ENCODE data around the gene RBM14. TPM values are rescaled to one million over a fixed set of nuclear protein-coding genes. Genes with fewer than 3 reads are reported as not detected.

RBM14 gene
- total and polyA plus RNA-seq, 4 donors: 34.1 to 96.3 (median 52.9) TPM

- 87 to 89% methylated on average over 7 of the region's 7 CpGs for WGBS, 2 donors
- Histone ChIP-seq H3K9ac (ENCODE audit: insufficient read depth in 1 of 2, low read length in 2 of 2) (no peak overlapping the region), H3K36me3 (ENCODE audit: control insufficient read depth in 4 of 4, insufficient read depth in 4 of 4, low read length in 4 of 4) (peaks cover 0 to 2% (median 0%) of the 10 kb centered on the region in 4 donors), H3K27me3 (ENCODE audit: control insufficient read depth in 3 of 3, insufficient read depth in 3 of 3, low read length in 2 of 3) (no peaks in the 10 kb centered on the region), H3K27ac (ENCODE audit: low read depth in 1 of 2, low read length in 1 of 2) (no peak overlapping the region), H3K9me3 (ENCODE audit: control insufficient read depth in 4 of 4, insufficient read depth in 3 of 4, low read length in 3 of 4) (no peaks in the 10 kb centered on the region), H3K4me1 (ENCODE audit: control insufficient read depth in 5 of 5, insufficient read depth in 5 of 5, low read length in 5 of 5) (peaks cover 0 to 10% (median 0%) of the 10 kb centered on the region in 5 donors), H3K4me3 (no peak overlapping the region)
- ATAC-seq (ENCODE audit: insufficient read depth, low FRiP score): no peak
- no peak for TF ChIP-seq CTCF (IDR thresholded peaks at IDR 0.05; ENCODE audit: control extremely low read depth, extremely low read depth)
- DNase-seq: no peak
Measured at GRCh38 chr11:66569076-66569475, 47.4 kb upstream of the RBM14 start.

- Histone ChIP-seq H3K27me3 (ENCODE audit: control insufficient read depth in 3 of 3, insufficient read depth in 3 of 3, low read length in 2 of 3) (no peaks in the 10 kb centered on the region), H3K9ac (ENCODE audit: insufficient read depth in 1 of 2, low read length in 2 of 2) (no peak overlapping the region), H3K4me1 (ENCODE audit: control insufficient read depth in 5 of 5, insufficient read depth in 5 of 5, low read length in 5 of 5) (peaks cover 0 to 10% (median 0%) of the 10 kb centered on the region in 5 donors), H3K4me3 (no peak overlapping the region), H3K36me3 (ENCODE audit: control insufficient read depth in 4 of 4, insufficient read depth in 4 of 4, low read length in 4 of 4) (peaks cover 0 to 2% (median 0%) of the 10 kb centered on the region in 4 donors), H3K27ac (ENCODE audit: low read depth in 1 of 2, low read length in 1 of 2) (no peak overlapping the region), H3K9me3 (ENCODE audit: control insufficient read depth in 4 of 4, insufficient read depth in 3 of 4, low read length in 3 of 4) (no peaks in the 10 kb centered on the region)
- DNase-seq: no peak
- 55 to 63% methylated on average over 5 of the region's 5 CpGs for WGBS, 2 donors
- TF ChIP-seq CTCF (IDR thresholded peaks at IDR 0.05; ENCODE audit: control extremely low read depth, extremely low read depth): no peak
- no peak for ATAC-seq (ENCODE audit: insufficient read depth, low FRiP score)
Measured at GRCh38 chr11:66570079-66570849, 46.2 kb upstream of the RBM14 start.

GRCh38 chr11:66570850-66571180 lies 45.6 kb upstream of the RBM14 start:
- Histone ChIP-seq H3K4me3 (no peak overlapping the region), H3K9me3 (ENCODE audit: control insufficient read depth in 4 of 4, insufficient read depth in 3 of 4, low read length in 3 of 4) (no peaks in the 10 kb centered on the region), H3K4me1 (ENCODE audit: control insufficient read depth in 5 of 5, insufficient read depth in 5 of 5, low read length in 5 of 5) (peaks cover 0 to 10% (median 0%) of the 10 kb centered on the region in 5 donors), H3K27ac (ENCODE audit: low read depth in 1 of 2, low read length in 1 of 2) (no peak overlapping the region), H3K9ac (ENCODE audit: insufficient read depth in 1 of 2, low read length in 2 of 2) (no peak overlapping the region), H3K27me3 (ENCODE audit: control insufficient read depth in 3 of 3, insufficient read depth in 3 of 3, low read length in 2 of 3) (no peaks in the 10 kb centered on the region), H3K36me3 (ENCODE audit: control insufficient read depth in 4 of 4, insufficient read depth in 4 of 4, low read length in 4 of 4) (peaks cover 0 to 2% (median 0%) of the 10 kb centered on the region in 4 donors)
- TF ChIP-seq CTCF (IDR thresholded peaks at IDR 0.05; ENCODE audit: control extremely low read depth, extremely low read depth): no peak
- ATAC-seq (ENCODE audit: insufficient read depth, low FRiP score) (no peak), DNase-seq (no peak)
- WGBS, 2 donors: 67 to 74% methylated on average over 2 of the region's 2 CpGs

All from lung (tissue), 12 donors.